Stimulated activated CD8-positive, alpha-beta memory T cell treated with anti-CD3 and anti-CD28 coated beads, Interleukin-7, amount 100 ng/mL, for 4 hours (primary cell): ENCODE results near the gene E2F2.
"Not testable (repeated sequence)": the region's sequence is repeated elsewhere in the genome, so short reads cannot be mapped to it uniquely, and the experiment has no call there.

Experiments
- DNase-seq, 2 donors: peaks; one replicate each; pipeline ENCODE4 v3.0.0-alpha.2; 2020; ENCODE audit warnings: low read depth in 2 of 2

Gene E2F2

GRCh38 chr1:23546897-23547584 is 16.0 kb upstream of the E2F2 start:
- no peak for DNase-seq

DNA sequence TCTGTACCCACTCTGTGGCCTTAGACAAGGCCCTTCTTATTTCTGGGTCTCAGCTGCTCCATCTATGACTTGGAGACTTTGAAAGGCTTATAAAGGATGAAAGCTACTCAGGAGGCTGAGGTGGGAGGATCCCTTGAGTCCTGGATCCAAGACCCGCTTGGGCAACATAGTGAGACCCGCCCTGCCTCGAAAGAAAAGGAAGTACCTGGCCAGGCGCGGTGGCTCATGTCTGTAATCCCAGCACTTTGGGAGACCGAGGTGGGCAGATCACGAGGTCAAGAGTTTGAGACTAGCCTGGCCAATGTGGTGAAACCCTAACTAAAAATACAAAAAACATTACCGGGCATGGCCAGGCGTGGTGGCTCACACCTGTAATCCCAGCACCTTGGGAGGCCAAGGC is 14.8 kb upstream of the E2F2 start:
- no peak for DNase-seq

- peak; percentile 45 to 55 for DNase-seq
These were observed 13.7 kb upstream of the E2F2 start for GRCh38 chr1:23544444-23545389.

- no peak for DNase-seq
These were observed 12.8 kb upstream of the E2F2 start for GRCh38 chr1:23543707-23544443.

GRCh38 chr1:23542940-23543339 is 11.9 kb upstream of the E2F2 start:
- DNase-seq: not testable (repeated sequence)

DNA sequence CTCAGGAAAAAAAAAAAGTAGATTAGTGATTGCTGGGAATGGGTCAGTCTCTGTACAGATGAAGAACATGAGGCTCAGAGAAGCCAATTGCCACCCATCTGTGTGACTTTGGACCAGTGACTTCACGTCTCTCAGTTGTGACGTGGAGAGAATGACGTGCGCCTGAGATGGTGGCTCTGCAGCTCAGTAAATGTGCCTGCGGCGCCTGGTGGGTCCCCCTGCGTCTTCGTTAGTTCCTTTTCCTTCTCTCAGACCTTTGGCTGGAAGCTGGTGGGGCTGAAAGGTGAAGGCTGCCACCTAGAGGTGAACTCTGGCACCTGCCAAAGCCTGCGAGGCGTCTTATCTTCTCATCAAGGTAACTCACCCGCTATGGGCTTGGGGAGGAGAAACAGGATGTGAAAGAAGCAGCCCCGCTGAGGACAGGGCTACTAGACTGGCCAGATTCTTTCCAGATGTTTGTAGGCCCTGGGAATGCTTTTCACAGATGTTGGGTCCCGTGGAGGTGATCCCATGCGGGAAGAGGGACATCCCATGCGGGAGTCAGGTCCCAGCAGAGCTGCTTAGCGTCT is 8.7 kb upstream of the E2F2 start:
- DNase-seq: peak; percentile 78 to 90

- no peak for DNase-seq
These were observed 6.4 kb upstream of the E2F2 start for GRCh38 chr1:23537296-23537973.

DNA sequence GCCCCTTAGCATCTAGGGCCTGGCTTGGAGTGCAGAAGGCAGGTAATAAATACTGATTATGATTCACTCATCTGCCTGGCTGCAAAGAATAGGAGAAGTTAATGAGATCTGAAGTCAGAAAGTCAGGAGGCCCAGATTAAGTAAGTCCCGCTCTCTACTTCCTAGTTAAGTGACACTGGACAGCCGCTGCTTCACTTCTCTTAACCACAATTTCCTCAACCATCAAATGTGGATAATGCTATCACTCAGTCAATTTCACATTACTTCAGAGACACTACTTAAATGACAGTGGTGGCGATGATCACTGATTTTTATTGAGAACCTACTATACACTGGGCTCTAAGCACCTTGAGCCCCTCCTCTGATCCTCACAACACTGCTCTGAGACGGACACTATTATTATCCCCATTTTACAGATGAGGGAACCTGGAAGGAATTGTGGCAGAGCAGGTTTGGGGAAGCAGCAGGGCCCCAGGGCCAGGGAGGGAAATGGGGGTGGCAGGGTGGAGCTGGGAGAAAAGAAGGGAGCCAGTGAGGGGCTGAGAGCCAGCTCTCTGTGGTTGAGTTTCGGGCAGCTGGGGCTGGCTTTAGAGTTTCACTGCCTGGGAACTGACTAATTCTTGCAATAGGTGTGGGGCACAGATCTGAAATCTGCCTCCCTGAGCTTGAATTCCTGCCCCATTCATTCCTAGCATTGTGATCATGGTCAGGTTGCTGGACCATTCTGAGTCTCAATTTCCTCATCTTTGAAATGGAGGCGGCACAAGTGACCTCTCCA is 2.4 kb upstream of the E2F2 start:
- DNase-seq: no peak

DNA sequence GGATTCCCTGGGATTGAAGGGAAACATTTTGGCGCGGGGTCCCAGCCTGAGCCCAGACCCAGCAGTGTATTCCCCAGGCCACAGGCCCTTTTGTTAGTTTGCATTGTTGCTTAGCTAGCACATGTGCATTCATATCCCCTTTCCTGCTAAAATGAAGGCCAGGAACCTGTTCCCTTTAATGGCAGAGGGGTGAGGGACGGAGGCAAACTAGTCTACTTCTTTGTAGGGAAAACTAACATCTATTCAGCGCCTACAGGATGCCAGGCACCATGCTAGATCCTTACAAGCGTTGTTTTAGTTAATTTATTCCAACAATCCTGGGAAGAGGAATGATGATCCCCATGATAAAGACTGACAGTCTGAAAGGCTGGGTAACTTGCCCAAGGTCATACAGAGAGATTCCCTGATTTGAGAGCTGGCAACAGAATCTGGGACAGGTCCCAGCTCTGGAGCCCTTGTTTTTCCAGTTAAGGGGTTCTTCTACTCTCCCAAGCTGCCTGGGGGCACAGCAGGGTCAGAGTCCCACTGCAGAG is 595 bp upstream of the E2F2 start:
- no peak for DNase-seq

DNA sequence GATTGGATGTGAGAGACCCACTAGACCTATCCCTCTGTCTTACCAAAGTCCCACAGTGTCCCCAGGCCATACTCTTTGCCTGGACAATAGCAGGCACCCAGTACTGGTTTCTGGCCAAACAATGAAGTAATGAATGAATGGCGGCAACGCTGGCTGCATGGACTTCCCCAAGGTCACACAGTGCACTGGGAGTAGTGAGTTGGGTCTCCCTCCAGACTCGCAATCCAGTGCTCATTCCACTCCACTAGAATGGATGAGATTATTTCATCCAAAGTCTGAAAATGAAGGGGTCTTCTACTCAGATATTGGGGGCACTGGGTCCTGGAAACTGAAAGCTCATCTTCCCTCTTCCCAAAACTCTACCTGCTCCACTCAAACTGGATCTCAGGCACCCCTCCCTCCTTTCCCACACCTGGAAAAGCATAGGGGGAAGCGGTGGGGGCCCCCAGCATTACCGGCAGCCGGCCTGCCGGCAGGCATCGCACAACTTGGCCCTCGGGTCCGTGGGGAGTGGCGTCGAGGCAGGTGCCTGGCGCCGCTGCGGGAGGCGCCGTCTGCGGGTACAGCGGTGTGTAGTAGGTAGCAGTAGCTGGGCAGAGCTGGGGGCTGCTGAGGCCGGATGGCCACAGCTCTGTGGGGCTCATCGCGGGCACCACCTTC is 816 bp downstream of the E2F2 start:
- no peak for DNase-seq

GRCh38 chr1:23529146-23530086 is 1.6 kb downstream of the E2F2 start:
- DNase-seq: no peak

GRCh38 chr1:23528250-23528978 is 2.6 kb downstream of the E2F2 start:
- DNase-seq: peak; percentile 58 to 61

GRCh38 chr1:23527900-23528249 is 3.2 kb downstream of the E2F2 start:
- DNase-seq: no peak

- DNase-seq: no peak
These were observed 3.7 kb downstream of the E2F2 start for GRCh38 chr1:23527366-23527765.

DNA sequence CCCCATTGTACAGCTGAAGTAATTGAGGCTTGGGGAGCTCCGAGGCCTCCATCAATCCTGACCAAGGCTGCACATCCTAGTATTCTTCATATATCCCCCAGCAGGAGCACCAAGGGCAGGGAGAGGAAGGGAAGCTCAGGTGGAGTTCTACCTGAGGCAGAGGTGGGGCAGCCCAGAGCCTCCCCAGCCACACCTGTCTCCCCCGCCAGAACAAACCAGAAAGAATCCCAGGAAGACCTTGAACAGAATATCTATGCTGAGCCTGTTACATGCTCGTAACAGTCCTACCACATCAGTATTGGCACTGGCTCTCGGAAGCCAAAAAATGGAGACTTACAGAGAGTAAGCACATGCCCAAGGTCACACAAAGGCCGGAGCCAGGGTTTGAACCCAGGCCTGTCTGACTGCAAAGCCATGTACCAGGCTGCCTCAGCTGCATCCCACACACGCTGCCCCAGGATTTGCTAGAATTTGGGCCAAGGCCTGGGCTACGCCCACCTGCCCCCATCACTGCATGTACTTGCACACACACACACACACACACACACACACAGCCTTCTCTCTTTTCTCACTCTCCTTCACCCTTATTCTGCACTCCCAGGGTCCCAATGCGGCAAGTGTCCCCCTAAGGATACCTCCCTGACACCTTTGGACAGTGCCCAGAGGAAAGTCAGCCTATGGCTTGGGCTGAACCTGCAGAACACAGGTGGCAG is 4.5 kb downstream of the E2F2 start:
- DNase-seq: no peak

- no peak for DNase-seq
These were observed 5.3 kb downstream of the E2F2 start for GRCh38 chr1:23525558-23526250.
